ENCODE data around the gene KYNU.
"Not testable (repeated sequence)": the region's sequence is repeated elsewhere in the genome, so short reads cannot be mapped to it uniquely, and the experiment has no call there.

The KYNU gene

GRCh38 chr2:142944721-142945120 is 67.3 kb downstream of the KYNU start:
- H3K79me2 ChIP-seq (ENCODE audit: control insufficient read depth, insufficient read depth, low read length, poor library complexity): no peaks in the 10 kb centered on the region
- H3K14ac ChIP-seq (ENCODE audit: low read length): no peak overlapping the region
- H3K9me3 ChIP-seq (ENCODE audit: insufficient read depth, low read depth, low read length): peaks cover 6% of the 10 kb centered on the region
- H3K9ac ChIP-seq (ENCODE audit: low read length): no peak overlapping the region
- no peak overlapping the region for H2AFZ ChIP-seq (ENCODE audit: insufficient read depth, low read length, poor library complexity)
- H2AK5ac ChIP-seq (ENCODE audit: low read length): no peak overlapping the region
- no peak overlapping the region for H4K12ac ChIP-seq (ENCODE audit: low read depth, low read length)
- no peak overlapping the region for H3K23ac ChIP-seq (ENCODE audit: low read length)
- H2BK5ac ChIP-seq (ENCODE audit: low read depth, low read length, poor library complexity): no peak overlapping the region
- no peaks in the 10 kb centered on the region for H3K36me3 ChIP-seq (ENCODE audit: control insufficient read depth in 1 of 2, insufficient read depth in 2 of 2, low read length in 2 of 2)
- DNase-seq: peak in 1 of 2 donors; percentile 65
- no peak overlapping the region for H3K4me2 ChIP-seq (ENCODE audit: low read length)
- no peak overlapping the region for H3K27ac ChIP-seq (ENCODE audit: low read depth, low read length)
- H3K4me3 ChIP-seq (ENCODE audit: low read depth, low read length): no peak overlapping the region
- H2BK120ac ChIP-seq (ENCODE audit: insufficient read depth, low read length, poor library complexity): no peak overlapping the region
- no peak overlapping the region for H2BK12ac ChIP-seq (ENCODE audit: low read length)
- no peak overlapping the region for H3K18ac ChIP-seq (ENCODE audit: low read length)
- no peaks in the 10 kb centered on the region for H3K79me1 ChIP-seq (ENCODE audit: low read length)
- H4K91ac ChIP-seq (ENCODE audit: low read depth, low read length): no peak overlapping the region
- H3K4ac ChIP-seq (ENCODE audit: low read depth, low read length): no peak overlapping the region
- H4K8ac ChIP-seq (ENCODE audit: low read depth, low read length): no peak overlapping the region
- H3K4me1 ChIP-seq (ENCODE audit: control insufficient read depth in 1 of 2, insufficient read depth in 2 of 2, low read length in 2 of 2): peaks cover 0 to 2% of the 10 kb centered on the region in 2 experiments
- no peaks in the 10 kb centered on the region for H3K27me3 ChIP-seq (ENCODE audit: insufficient read depth, low read length)

- H2BK5ac ChIP-seq (ENCODE audit: low read depth, low read length, poor library complexity): no peak overlapping the region
- no peak overlapping the region for H2BK120ac ChIP-seq (ENCODE audit: insufficient read depth, low read length, poor library complexity)
- H3K4me1 ChIP-seq (ENCODE audit: control insufficient read depth in 1 of 2, insufficient read depth in 2 of 2, low read length in 2 of 2): peaks cover 0 to 2% of the 10 kb centered on the region in 2 experiments
- no peak overlapping the region for H3K9ac ChIP-seq (ENCODE audit: low read length)
- no peak overlapping the region for H3K4me2 ChIP-seq (ENCODE audit: low read length)
- H3K4me3 ChIP-seq (ENCODE audit: low read depth, low read length): no peak overlapping the region
- no peak overlapping the region for H3K14ac ChIP-seq (ENCODE audit: low read length)
- H2BK12ac ChIP-seq (ENCODE audit: low read length): no peak overlapping the region
- H4K12ac ChIP-seq (ENCODE audit: low read depth, low read length): no peak overlapping the region
- H4K91ac ChIP-seq (ENCODE audit: low read depth, low read length): no peak overlapping the region
- no CpG with 5 or more reads among the region's 1 CpG for WGBS (ENCODE audit: extremely low coverage, insufficient coverage, insufficient read length)
- no peak for DNase-seq
- H3K36me3 ChIP-seq (ENCODE audit: control insufficient read depth in 1 of 2, insufficient read depth in 2 of 2, low read length in 2 of 2): no peaks in the 10 kb centered on the region
- no peak overlapping the region for H2AFZ ChIP-seq (ENCODE audit: insufficient read depth, low read length, poor library complexity)
- peaks cover 9% of the 10 kb centered on the region for H3K9me3 ChIP-seq (ENCODE audit: insufficient read depth, low read depth, low read length)
- H3K23ac ChIP-seq (ENCODE audit: low read length): no peak overlapping the region
- H3K27ac ChIP-seq (ENCODE audit: low read depth, low read length): no peak overlapping the region
- H3K79me1 ChIP-seq (ENCODE audit: low read length): no peaks in the 10 kb centered on the region
- H3K79me2 ChIP-seq (ENCODE audit: control insufficient read depth, insufficient read depth, low read length, poor library complexity): no peaks in the 10 kb centered on the region
- H2AK5ac ChIP-seq (ENCODE audit: low read length): no peak overlapping the region
- H4K8ac ChIP-seq (ENCODE audit: low read depth, low read length): no peak overlapping the region
- no peak overlapping the region for H3K18ac ChIP-seq (ENCODE audit: low read length)
- no peaks in the 10 kb centered on the region for H3K27me3 ChIP-seq (ENCODE audit: insufficient read depth, low read length)
- no peak overlapping the region for H3K4ac ChIP-seq (ENCODE audit: low read depth, low read length)
Observed at GRCh38 chr2:142946941-142947340, 69.5 kb downstream of the KYNU start.

GRCh38 chr2:142948723-142949122 is 71.3 kb downstream of the KYNU start:
- H2AK5ac ChIP-seq (ENCODE audit: low read length); H4K12ac ChIP-seq (ENCODE audit: low read depth, low read length): not testable (repeated sequence)

GRCh38 chr2:142950323-142950722 is 72.9 kb downstream of the KYNU start:
- not testable (repeated sequence) for H3K79me2 ChIP-seq (ENCODE audit: control insufficient read depth, insufficient read depth, low read length, poor library complexity); H3K9me3 ChIP-seq (ENCODE audit: insufficient read depth, low read depth, low read length); H4K91ac ChIP-seq (ENCODE audit: low read depth, low read length); H3K27ac ChIP-seq (ENCODE audit: low read depth, low read length); H3K14ac ChIP-seq (ENCODE audit: low read length); H3K36me3 ChIP-seq (ENCODE audit: control insufficient read depth in 1 of 2, insufficient read depth in 2 of 2, low read length in 2 of 2); H3K4me1 ChIP-seq (ENCODE audit: control insufficient read depth in 1 of 2, insufficient read depth in 2 of 2, low read length in 2 of 2); H3K23ac ChIP-seq (ENCODE audit: low read length); H3K9ac ChIP-seq (ENCODE audit: low read length); H3K4me2 ChIP-seq (ENCODE audit: low read length); H2BK12ac ChIP-seq (ENCODE audit: low read length); H3K4me3 ChIP-seq (ENCODE audit: low read depth, low read length); H2BK5ac ChIP-seq (ENCODE audit: low read depth, low read length, poor library complexity); H2BK120ac ChIP-seq (ENCODE audit: insufficient read depth, low read length, poor library complexity); H2AFZ ChIP-seq (ENCODE audit: insufficient read depth, low read length, poor library complexity); H2AK5ac ChIP-seq (ENCODE audit: low read length); H4K12ac ChIP-seq (ENCODE audit: low read depth, low read length); H3K4ac ChIP-seq (ENCODE audit: low read depth, low read length); H3K27me3 ChIP-seq (ENCODE audit: insufficient read depth, low read length); H4K8ac ChIP-seq (ENCODE audit: low read depth, low read length); H3K18ac ChIP-seq (ENCODE audit: low read length); H3K79me1 ChIP-seq (ENCODE audit: low read length)
- DNase-seq: peak; percentile 12 to 59
- no CpG with 5 or more reads among the region's 2 CpGs for WGBS (ENCODE audit: extremely low coverage, insufficient coverage, insufficient read length)

More at GRCh38 chr2:142948723-142949122, 71.3 kb downstream of the KYNU start:
- H3K27me3 ChIP-seq (ENCODE audit: insufficient read depth, low read length); H4K91ac ChIP-seq (ENCODE audit: low read depth, low read length); H3K23ac ChIP-seq (ENCODE audit: low read length); H2BK5ac ChIP-seq (ENCODE audit: low read depth, low read length, poor library complexity); H4K8ac ChIP-seq (ENCODE audit: low read depth, low read length); H2AFZ ChIP-seq (ENCODE audit: insufficient read depth, low read length, poor library complexity); H3K36me3 ChIP-seq (ENCODE audit: control insufficient read depth in 1 of 2, insufficient read depth in 2 of 2, low read length in 2 of 2); H3K18ac ChIP-seq (ENCODE audit: low read length); H3K79me2 ChIP-seq (ENCODE audit: control insufficient read depth, insufficient read depth, low read length, poor library complexity); H2BK12ac ChIP-seq (ENCODE audit: low read length); H3K4me3 ChIP-seq (ENCODE audit: low read depth, low read length); H3K4me1 ChIP-seq (ENCODE audit: control insufficient read depth in 1 of 2, insufficient read depth in 2 of 2, low read length in 2 of 2); H3K27ac ChIP-seq (ENCODE audit: low read depth, low read length); DNase-seq; H3K14ac ChIP-seq (ENCODE audit: low read length); H2BK120ac ChIP-seq (ENCODE audit: insufficient read depth, low read length, poor library complexity); H3K9ac ChIP-seq (ENCODE audit: low read length); H3K79me1 ChIP-seq (ENCODE audit: low read length); H3K4ac ChIP-seq (ENCODE audit: low read depth, low read length); H3K4me2 ChIP-seq (ENCODE audit: low read length); H3K9me3 ChIP-seq (ENCODE audit: insufficient read depth, low read depth, low read length): not testable (repeated sequence)
- no CpG with 5 or more reads among the region's 2 CpGs for WGBS (ENCODE audit: extremely low coverage, insufficient coverage, insufficient read length)
